ENCODE measurements around the gene BOD1L1. TPM values are rescaled to one million over a fixed set of nuclear protein-coding genes. Genes with fewer than 3 reads are reported as not detected.
"Not testable (repeated sequence)": the region's sequence is repeated elsewhere in the genome, so short reads cannot be mapped to it uniquely, and the experiment has no call there.

The BOD1L1 gene
- total and polyA plus RNA-seq, 7 donors = 6.0 to 19.3 (median 13.7) TPM

GRCh38 chr4:13561673-13562072, 65.9 kb downstream of the BOD1L1 start:
- no peak overlapping the region for H3K27ac ChIP-seq
- no peak for DNase-seq
- H3K9me3 ChIP-seq = no peaks in the 10 kb centered on the region
- intact Hi-C loops (cut with DNase I) = no loop called here
- WGBS, 3 donors = 62 to 68% (median 66%) methylated on average over 4 of the region's 4 CpGs
- H3K36me3 ChIP-seq (ENCODE audit: insufficient read depth in 1 of 2, low read depth in 1 of 2) = peaks cover 0 to 7% of the 10 kb centered on the region in 2 donors
- H3K27me3 ChIP-seq (ENCODE audit: insufficient read depth in 3 of 3, low read length in 2 of 3) = peaks cover 0 to 6% (median 0%) of the 10 kb centered on the region in 3 donors
- no peak for ATAC-seq
- H3K4me1 ChIP-seq = no peaks in the 10 kb centered on the region
- no peak for TF ChIP-seq CTCF (IDR thresholded peaks at IDR 0.05)
- H3K4me3 ChIP-seq = no peak overlapping the region

GRCh38 chr4:13560111-13560510, 67.4 kb downstream of the BOD1L1 start:
- H3K9me3 ChIP-seq; DNase-seq; H3K4me1 ChIP-seq; H3K27ac ChIP-seq; H3K36me3 ChIP-seq (ENCODE audit: insufficient read depth in 1 of 2, low read depth in 1 of 2); H3K4me3 ChIP-seq; intact Hi-C loops (cut with DNase I); ATAC-seq; H3K27me3 ChIP-seq (ENCODE audit: insufficient read depth in 3 of 3, low read length in 2 of 3): not testable (repeated sequence)
- WGBS, 3 donors = 54 to 62% (median 56%) methylated on average over 5 of the region's 5 CpGs

GRCh38 chr4:13559413-13559812, 68.1 kb downstream of the BOD1L1 start:
- ATAC-seq (no peak), DNase-seq (no peak)
- Histone ChIP-seq H3K27me3 (ENCODE audit: insufficient read depth in 3 of 3, low read length in 2 of 3) (peaks cover 0 to 6% (median 0%) of the 10 kb centered on the region in 3 donors), H3K4me3 (no peak overlapping the region), H3K27ac (no peak overlapping the region), H3K4me1 (no peaks in the 10 kb centered on the region), H3K9me3 (no peaks in the 10 kb centered on the region), H3K36me3 (ENCODE audit: insufficient read depth in 1 of 2, low read depth in 1 of 2) (no peaks in the 10 kb centered on the region)
- TF ChIP-seq CTCF (IDR thresholded peaks at IDR 0.05) = no peak
- intact Hi-C loops (cut with DNase I) = no loop called here
- 16 to 17% (median 17%) methylated on average over 2 of the region's 2 CpGs for WGBS, 3 donors

GRCh38 chr4:13558881-13559280, 68.6 kb downstream of the BOD1L1 start:
- TF ChIP-seq CTCF (IDR thresholded peaks at IDR 0.05) = no peak
- WGBS, 3 donors = 68 to 85% (median 81%) methylated on average over 1 of the region's 1 CpG
- no peaks in the 10 kb centered on the region for H3K9me3 ChIP-seq
- DNase-seq (no peak), ATAC-seq (no peak)
- intact Hi-C loops (cut with DNase I) = no loop called here
- no peak overlapping the region for H3K4me3 ChIP-seq
- no peaks in the 10 kb centered on the region for H3K36me3 ChIP-seq (ENCODE audit: insufficient read depth in 1 of 2, low read depth in 1 of 2)
- no peak overlapping the region for H3K27ac ChIP-seq
- peaks cover 0 to 6% (median 0%) of the 10 kb centered on the region in 3 donors for H3K27me3 ChIP-seq (ENCODE audit: insufficient read depth in 3 of 3, low read length in 2 of 3)
- H3K4me1 ChIP-seq = no peaks in the 10 kb centered on the region

- Histone ChIP-seq H3K27ac (no peak overlapping the region), H3K9me3 (peaks cover 5% of the 10 kb centered on the region), H3K4me3 (no peak overlapping the region), H3K27me3 (ENCODE audit: insufficient read depth in 3 of 3, low read length in 2 of 3) (peaks cover 0 to 16% (median 6%) of the 10 kb centered on the region in 3 donors), H3K4me1 (no peaks in the 10 kb centered on the region), H3K36me3 (ENCODE audit: insufficient read depth in 1 of 2, low read depth in 1 of 2) (no peaks in the 10 kb centered on the region)
- intact Hi-C loops (cut with DNase I) = no loop called here
- ATAC-seq (no peak), DNase-seq (no peak)
- 81 to 86% (median 84%) methylated on average over 2 of the region's 2 CpGs for WGBS, 3 donors
- TF ChIP-seq CTCF (IDR thresholded peaks at IDR 0.05) = no peak
These were observed 72.2 kb downstream of the BOD1L1 start for GRCh38 chr4:13555325-13555724.

Data from psoas muscle (tissue), 8 donors.